ENCODE results near the gene CEP170B. TPM values are rescaled to one million over a fixed set of nuclear protein-coding genes. Genes with fewer than 3 reads are reported as not detected.
"Not testable (repeated sequence)": the region's sequence is repeated elsewhere in the genome, so short reads cannot be mapped to it uniquely, and the experiment has no call there.

CEP170B gene
- total RNA-seq, 1 experiment from 2014 or later = 9.5 TPM

- no peak for DNase-seq (ENCODE audit: extremely low read depth, low read depth)
Measured at GRCh38 chr14:104903990-104904389, 38.9 kb downstream of the CEP170B start.

- DNase-seq (ENCODE audit: extremely low read depth, low read depth) = not testable (repeated sequence)
Measured at GRCh38 chr14:104904650-104905578, 39.8 kb downstream of the CEP170B start.

- DNase-seq (ENCODE audit: extremely low read depth, low read depth) = not testable (repeated sequence)
Measured at GRCh38 chr14:104905579-104905933, 40.5 kb downstream of the CEP170B start.

- no peak for DNase-seq (ENCODE audit: extremely low read depth, low read depth)
Measured at GRCh38 chr14:104908303-104908702, 43.2 kb downstream of the CEP170B start.

GRCh38 chr14:104912053-104912452, 47.0 kb downstream of the CEP170B start:
- DNase-seq (ENCODE audit: extremely low read depth, low read depth) = no peak

GRCh38 chr14:104913435-104913834, 48.4 kb downstream of the CEP170B start:
- no peak for DNase-seq (ENCODE audit: extremely low read depth, low read depth)

- DNase-seq (ENCODE audit: extremely low read depth, low read depth) = no peak
Measured at GRCh38 chr14:104917116-104917515, 52.0 kb downstream of the CEP170B start.

- DNase-seq (ENCODE audit: extremely low read depth, low read depth) = no peak
Measured at GRCh38 chr14:104917993-104918392, 52.9 kb downstream of the CEP170B start.

GRCh38 chr14:104919152-104919992, 54.3 kb downstream of the CEP170B start:
- DNase-seq (ENCODE audit: extremely low read depth, low read depth) = not testable (repeated sequence)

- peak; percentile 34 for DNase-seq (ENCODE audit: extremely low read depth, low read depth)
Measured at GRCh38 chr14:104919993-104920315, 54.9 kb downstream of the CEP170B start.

GRCh38 chr14:104923640-104924420, 58.8 kb downstream of the CEP170B start:
- DNase-seq (ENCODE audit: extremely low read depth, low read depth) = no peak

GRCh38 chr14:104924421-104925213, 59.5 kb downstream of the CEP170B start, which contains the start of gene PLD4:
TSS of gene PLD4 (plus strand) at chr14:104924879. CDS start at chr14:104927141, 2,262 bp downstream.
- no peak for DNase-seq (ENCODE audit: extremely low read depth, low read depth)

- no peak for DNase-seq (ENCODE audit: extremely low read depth, low read depth)
Measured at GRCh38 chr14:104925214-104925854, 60.3 kb downstream of the CEP170B start.

GRCh38 chr14:104925855-104926609, 61.0 kb downstream of the CEP170B start:
- no peak for DNase-seq (ENCODE audit: extremely low read depth, low read depth)

GRCh38 chr14:104926619-104927431, 61.8 kb downstream of the CEP170B start:
- no peak for DNase-seq (ENCODE audit: extremely low read depth, low read depth)

- no peak for DNase-seq (ENCODE audit: extremely low read depth, low read depth)
Measured at GRCh38 chr14:104927432-104927816, 62.4 kb downstream of the CEP170B start.

- no peak for DNase-seq (ENCODE audit: extremely low read depth, low read depth)
Measured at GRCh38 chr14:104927901-104928300, 62.8 kb downstream of the CEP170B start.

Measured in NCI-H460 (cell line).